Fibroblast of lung (primary cell): ENCODE data around the gene ULBP2. TPM values are rescaled to one million over a fixed set of nuclear protein-coding genes. Genes with fewer than 3 reads are reported as not detected.

Experiments
- DNase-seq, 2 donors: peaks; one replicate each; pipeline versions ENCODE4 v3.0.0 to v3.0.0-alpha.2; 2010; ENCODE audit warnings: low read depth in 2 of 2
- H2AFZ ChIP-seq: 2 replicates; pipeline ENCODE4 v1.5.1; 2012; ENCODE audit warnings: low read length, control low read depth, inconsistent platforms
- H3K27ac ChIP-seq: 2 replicates; pipeline ENCODE4 v1.5.1; 2011; ENCODE audit warnings: low read length, control low read depth; ENCODE audit not compliant: insufficient read depth
- H3K27me3 ChIP-seq: 2 replicates; pipeline ENCODE4 v1.5.1; 2011; ENCODE audit warnings: mild to moderate bottlenecking, low read length; ENCODE audit not compliant: control insufficient read depth, insufficient read depth
- H3K36me3 ChIP-seq: 2 replicates; pipeline ENCODE4 v1.5.1; 2011; ENCODE audit warnings: low read length; ENCODE audit not compliant: control insufficient read depth, insufficient read depth
- H3K4me1 ChIP-seq: 2 replicates; pipeline ENCODE4 v1.5.1; 2011; ENCODE audit warnings: low read length; ENCODE audit not compliant: control insufficient read depth, insufficient read depth; ENCODE audit errors: extremely low read depth
- H3K4me2 ChIP-seq: 2 replicates; pipeline ENCODE4 v1.5.1; 2011; ENCODE audit warnings: low read length, control low read depth; ENCODE audit not compliant: insufficient read depth; ENCODE audit errors: extremely low read depth
- H3K4me3 ChIP-seq, 4 experiments: fragments of 200-600 bp in 1 of 4; sonication (generic) in 1 of 4; replicated peaks in 1 of 4; 2 replicates each; pipeline ENCODE4 v1.5.1; 2011 to 2016; ENCODE audit warnings: low read length in 4 of 4, low read depth in 3 of 4, mild to moderate bottlenecking in 3 of 4, control low read depth in 2 of 4, inconsistent platforms in 1 of 4, mixed read lengths in 1 of 4; ENCODE audit not compliant: insufficient read depth in 1 of 4; ENCODE audit errors: control extremely low read depth in 1 of 4
- H3K79me2 ChIP-seq: 2 replicates; pipeline ENCODE4 v1.5.1; 2012; ENCODE audit warnings: mild to moderate bottlenecking, low read length, inconsistent platforms; ENCODE audit not compliant: control insufficient read depth, insufficient read depth
- H3K9ac ChIP-seq: 2 replicates; pipeline ENCODE4 v1.5.1; 2011; ENCODE audit warnings: mild to moderate bottlenecking, low read length, control low read depth; ENCODE audit not compliant: insufficient read depth
- H3K9me3 ChIP-seq: 2 replicates; pipeline ENCODE4 v1.5.1; 2012; ENCODE audit warnings: low read depth, low read length; ENCODE audit not compliant: control insufficient read depth, insufficient read depth
- H4K20me1 ChIP-seq: 2 replicates; pipeline ENCODE4 v1.5.1; 2011; ENCODE audit warnings: low read length; ENCODE audit not compliant: control insufficient read depth, insufficient read depth; ENCODE audit errors: extremely low read depth
- EZH2 ChIP-seq: IDR thresholded peaks from 2 replicates; pipeline ENCODE4 v1.5.1; 2012; ENCODE audit warnings: low read length, control low read depth, mild to moderate bottlenecking; ENCODE audit errors: missing control alignments
- polyA plus RNA-seq, 2 donors: library from polyadenylated mRNA; depleted of rRNA in 1 of 2; stranded (reverse) in 1 of 2; unstranded in 1 of 2; fragments of >200 nt; gene quantifications; 2 replicates each; pipeline ENCODE4 v1.2.1, GENCODE V29; 2011 to 2012; ENCODE audit warnings: missing spikeins in 1 of 2
- total RNA-seq: library from RNA; depleted of rRNA; stranded (reverse); fragments of >200 nt; gene quantifications from 2 replicates; pipeline ENCODE4 v1.2.1, GENCODE V29; 2014
- TF ChIP-seq, protein P1 (sequence below), 2 donors: IDR thresholded peaks in 1 of 2; conservative IDR thresholded peaks in 1 of 2; 1 replicate in 1 of 2; 2 replicates in 1 of 2; pipeline ENCODE4 v1.5.1; 2011 to 2012; ENCODE audit warnings: low read length in 2 of 2, control low read depth in 1 of 2, inconsistent platforms in 1 of 2, low read depth in 1 of 2, mild to moderate bottlenecking in 1 of 2

Gene ULBP2
- total and polyA plus RNA-seq, 2 donors (not counting 1 experiment from before 2014, with no cell fraction given) = 1.8 to 6.9 TPM

GRCh38 chr6:149960488-149960887 lies 18.7 kb downstream of the ULBP2 start:
- no peak overlapping the region for H3K27ac ChIP-seq
- no peaks in the 10 kb centered on the region for H4K20me1 ChIP-seq
- no peak overlapping the region for H3K4me3 ChIP-seq
- H3K4me2 ChIP-seq = no peak overlapping the region
- H3K79me2 ChIP-seq = no peaks in the 10 kb centered on the region
- no peak overlapping the region for H3K9ac ChIP-seq
- peaks cover 30% of the 10 kb centered on the region for H3K27me3 ChIP-seq
- no peaks in the 10 kb centered on the region for H3K36me3 ChIP-seq
- no peak for DNase-seq
- no peaks in the 10 kb centered on the region for H3K9me3 ChIP-seq
- TF ChIP-seq, protein P1, sequence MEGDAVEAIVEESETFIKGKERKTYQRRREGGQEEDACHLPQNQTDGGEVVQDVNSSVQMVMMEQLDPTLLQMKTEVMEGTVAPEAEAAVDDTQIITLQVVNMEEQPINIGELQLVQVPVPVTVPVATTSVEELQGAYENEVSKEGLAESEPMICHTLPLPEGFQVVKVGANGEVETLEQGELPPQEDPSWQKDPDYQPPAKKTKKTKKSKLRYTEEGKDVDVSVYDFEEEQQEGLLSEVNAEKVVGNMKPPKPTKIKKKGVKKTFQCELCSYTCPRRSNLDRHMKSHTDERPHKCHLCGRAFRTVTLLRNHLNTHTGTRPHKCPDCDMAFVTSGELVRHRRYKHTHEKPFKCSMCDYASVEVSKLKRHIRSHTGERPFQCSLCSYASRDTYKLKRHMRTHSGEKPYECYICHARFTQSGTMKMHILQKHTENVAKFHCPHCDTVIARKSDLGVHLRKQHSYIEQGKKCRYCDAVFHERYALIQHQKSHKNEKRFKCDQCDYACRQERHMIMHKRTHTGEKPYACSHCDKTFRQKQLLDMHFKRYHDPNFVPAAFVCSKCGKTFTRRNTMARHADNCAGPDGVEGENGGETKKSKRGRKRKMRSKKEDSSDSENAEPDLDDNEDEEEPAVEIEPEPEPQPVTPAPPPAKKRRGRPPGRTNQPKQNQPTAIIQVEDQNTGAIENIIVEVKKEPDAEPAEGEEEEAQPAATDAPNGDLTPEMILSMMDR (conservative IDR thresholded peaks at IDR 0.05 in 1 of 2, IDR thresholded peaks at IDR 0.05 in 1 of 2; ENCODE audit: low read depth in 1 of 2, low read length in 2 of 2) = no peak
- no peak for TF ChIP-seq EZH2
- H2AFZ ChIP-seq = no peak overlapping the region
- no peaks in the 10 kb centered on the region for H3K4me1 ChIP-seq

DNA sequence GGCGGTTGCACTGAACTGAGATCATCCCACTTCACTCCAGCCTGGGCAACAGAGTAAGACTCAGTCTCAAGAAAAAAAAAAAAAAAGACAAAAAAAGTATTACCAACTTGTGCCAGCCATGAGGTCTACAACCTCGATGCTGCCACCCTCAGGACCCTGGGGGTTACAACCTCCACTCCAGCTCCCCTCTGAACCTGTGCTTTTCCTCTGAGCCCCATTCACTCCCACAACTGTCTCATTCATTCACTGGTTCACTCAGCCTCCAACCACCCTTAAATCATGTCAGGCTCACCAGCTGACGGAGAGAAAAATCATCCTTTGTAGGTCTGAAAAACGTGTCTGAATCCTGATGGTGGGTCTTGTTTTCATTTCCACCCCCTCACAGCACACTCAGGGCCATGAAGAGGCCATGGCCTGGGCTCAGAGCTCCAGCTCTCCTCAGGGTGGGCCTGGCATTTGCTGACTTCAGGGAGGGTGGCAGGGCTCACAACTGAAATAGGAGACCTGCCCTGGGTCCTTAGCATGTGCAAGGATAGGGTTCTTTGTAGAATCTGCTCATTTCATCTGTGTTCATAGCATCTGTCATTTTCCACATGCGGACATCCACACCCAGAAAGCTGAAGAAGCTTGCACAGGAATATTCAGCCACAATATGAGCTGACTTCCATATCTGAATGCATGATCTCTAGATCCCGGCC lies 20.1 kb downstream of the ULBP2 start:
- Histone ChIP-seq H3K4me3 (no peak overlapping the region), H3K27me3 (peaks cover 28% of the 10 kb centered on the region), H3K79me2 (no peaks in the 10 kb centered on the region), H2AFZ (no peak overlapping the region), H3K4me2 (no peak overlapping the region), H3K9me3 (no peaks in the 10 kb centered on the region), H3K4me1 (no peaks in the 10 kb centered on the region), H3K27ac (no peak overlapping the region), H3K36me3 (no peaks in the 10 kb centered on the region), H3K9ac (no peak overlapping the region), H4K20me1 (no peaks in the 10 kb centered on the region)
- no peak for DNase-seq
- TF ChIP-seq, protein P1 (conservative IDR thresholded peaks at IDR 0.05 in 1 of 2, IDR thresholded peaks at IDR 0.05 in 1 of 2; ENCODE audit: low read depth in 1 of 2, low read length in 2 of 2) = peak in 1 of 2 donors; percentile 8
- TF ChIP-seq EZH2 = no peak

GRCh38 chr6:149962461-149963211 lies 20.8 kb downstream of the ULBP2 start:
- Histone ChIP-seq H3K4me2 (no peak overlapping the region), H2AFZ (no peak overlapping the region), H3K4me1 (no peaks in the 10 kb centered on the region), H3K79me2 (no peaks in the 10 kb centered on the region), H3K36me3 (no peaks in the 10 kb centered on the region), H3K27me3 (peaks cover 33% of the 10 kb centered on the region), H3K27ac (no peak overlapping the region), H3K9me3 (no peaks in the 10 kb centered on the region), H3K4me3 (peak overlapping the region in 1 of 4 experiments; percentile 57), H3K9ac (no peak overlapping the region), H4K20me1 (no peaks in the 10 kb centered on the region)
- DNase-seq = no peak
- TF ChIP-seq, protein P1 (conservative IDR thresholded peaks at IDR 0.05 in 1 of 2, IDR thresholded peaks at IDR 0.05 in 1 of 2; ENCODE audit: low read depth in 1 of 2, low read length in 2 of 2) = no peak
- no peak for TF ChIP-seq EZH2
